ENCODE measurements around the gene RASSF1.
"Not testable (repeated sequence)": the region's sequence is repeated elsewhere in the genome, so short reads cannot be mapped to it uniquely, and the experiment has no call there.

RASSF1 gene

DNA sequence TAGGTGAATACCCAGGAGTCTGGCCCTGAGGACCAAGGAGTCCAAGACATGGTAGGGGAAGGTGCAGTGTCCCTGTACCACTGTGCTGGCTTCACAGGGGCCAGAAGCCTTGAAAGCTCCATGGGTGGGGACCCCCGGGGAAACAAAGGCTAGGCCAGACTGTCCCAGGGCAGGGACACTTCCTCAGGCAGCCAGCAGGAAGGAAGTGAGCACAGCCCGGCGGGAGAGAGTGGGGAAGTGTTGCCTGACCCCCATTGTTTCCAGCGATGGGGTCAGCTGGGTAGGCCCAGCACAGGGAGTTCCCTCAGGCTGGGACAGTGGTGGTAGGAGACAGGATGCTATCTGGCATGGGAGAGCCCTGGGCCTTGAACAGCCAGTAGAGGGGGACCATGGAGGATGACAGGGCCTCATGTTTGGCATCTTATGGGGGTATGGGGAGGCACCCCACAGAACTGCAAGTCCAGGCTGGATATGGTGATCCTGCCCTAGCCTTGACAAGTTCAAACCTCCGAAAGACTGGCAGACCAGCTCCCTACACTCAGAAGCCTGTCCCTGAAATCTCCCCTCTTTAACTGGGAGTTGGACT is 16.9 kb downstream of the RASSF1 start:
- no peak for DNase-seq (ENCODE audit: low spot score)

DNA sequence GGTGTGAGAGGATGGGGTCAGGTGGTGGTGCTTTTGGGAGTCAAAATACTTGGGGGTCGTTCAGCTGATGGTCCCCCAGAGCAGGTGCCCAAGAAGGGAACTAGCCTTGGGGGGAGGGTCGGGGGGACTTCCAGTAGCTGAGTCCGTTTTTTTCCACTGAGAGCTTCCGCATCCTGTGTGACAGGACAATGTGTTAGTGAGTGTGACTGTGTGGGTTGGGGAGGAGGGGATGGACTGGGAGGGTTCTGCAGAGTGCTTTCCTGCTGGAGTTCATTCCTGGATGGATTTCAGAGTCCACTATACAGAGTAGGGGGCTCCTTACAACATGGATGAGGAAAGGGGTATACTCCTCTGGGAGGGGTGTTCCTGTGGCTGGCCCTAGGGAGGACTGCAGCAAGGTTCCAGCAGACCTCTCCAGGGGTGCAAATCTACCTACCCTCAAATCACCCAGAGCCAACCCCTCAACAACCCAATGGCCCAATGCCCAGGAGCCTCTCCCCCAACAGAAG is 17.5 kb downstream of the RASSF1 start:
- DNase-seq (ENCODE audit: low spot score) = no peak

DNA sequence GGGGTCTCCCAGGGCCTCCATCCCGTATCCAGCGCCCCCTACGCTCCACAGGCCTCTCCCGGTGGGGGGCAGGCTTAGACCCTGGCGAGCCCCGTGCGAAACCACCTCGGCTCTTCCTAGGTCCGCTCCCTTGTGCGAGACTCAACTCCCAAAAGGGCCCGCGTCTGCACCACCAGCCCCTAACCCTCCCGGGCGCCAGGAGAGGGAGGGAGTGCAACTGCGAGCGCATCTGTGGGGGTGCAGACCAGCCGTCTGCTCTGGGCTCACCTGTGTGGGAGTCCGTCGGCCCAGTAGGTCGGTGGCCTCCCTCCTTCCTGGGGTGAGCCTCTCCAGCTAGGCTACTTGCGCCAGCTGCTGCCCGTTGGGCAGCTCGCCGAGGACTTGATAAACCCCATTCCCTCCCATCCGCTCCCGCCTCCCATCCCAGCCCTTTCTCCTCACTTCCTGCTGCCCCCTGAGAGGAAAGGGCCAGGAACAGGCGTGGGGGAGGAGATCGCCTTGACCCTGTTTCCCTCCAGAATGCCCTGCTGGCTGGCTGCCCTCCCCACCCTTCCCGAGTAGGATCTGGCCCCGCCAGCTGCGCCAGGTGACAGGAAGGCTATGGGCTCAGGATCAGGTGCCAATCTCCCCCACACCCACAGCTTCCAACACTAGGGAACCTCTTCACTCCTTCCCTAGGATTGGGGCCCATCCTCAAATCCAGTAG is 18.1 kb downstream of the RASSF1 start, which contains the start of gene HYAL2:
HYAL2 (minus strand) TSS at position 360 of the 706 bp plus-strand sequence. CDS start 2,256 bp downstream, outside the sequence.
- no peak for DNase-seq (ENCODE audit: low spot score)

DNA sequence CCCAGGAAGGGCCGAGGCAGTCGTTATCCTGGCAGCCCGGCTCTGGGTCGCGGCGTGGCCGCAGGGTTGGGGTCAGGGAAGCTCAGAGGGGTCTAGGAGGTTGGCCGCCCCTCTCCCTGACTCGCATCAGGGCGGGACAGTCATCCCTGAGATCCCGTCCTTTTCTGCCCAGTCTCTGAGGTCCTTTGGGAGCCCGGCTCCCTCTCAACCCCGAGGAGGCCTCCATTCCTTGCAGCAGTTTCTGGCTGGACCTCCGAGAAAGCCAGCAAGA is 18.6 kb downstream of the RASSF1 start:
- no peak for DNase-seq (ENCODE audit: low spot score)

GRCh38 chr3:50321336-50322114 is 19.1 kb downstream of the RASSF1 start:
- peak; percentile 87 for DNase-seq (ENCODE audit: low spot score)

DNA sequence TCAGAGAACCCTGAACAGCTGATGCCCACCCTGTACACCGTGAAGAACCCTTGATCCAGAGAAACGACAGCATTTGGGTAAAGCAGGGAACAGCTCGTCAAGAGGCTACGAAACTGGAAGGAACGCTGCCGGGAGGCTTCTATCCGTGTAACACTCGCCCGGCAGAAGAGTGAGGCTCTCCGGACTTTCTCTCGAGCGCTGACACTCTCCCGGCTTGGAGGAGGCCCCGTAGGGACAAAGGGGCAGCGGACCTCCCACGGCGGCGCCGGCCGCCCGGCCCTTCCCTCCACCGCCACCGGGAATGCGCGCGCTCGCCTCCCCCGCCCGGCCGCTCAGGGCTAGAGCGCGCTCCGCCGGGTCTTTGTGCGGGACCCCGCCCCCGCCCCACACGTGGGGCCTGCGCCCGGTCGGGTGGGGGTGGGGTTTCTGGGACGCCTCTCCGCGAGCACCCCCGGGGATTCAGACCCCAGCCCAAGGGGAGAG is 19.7 kb downstream of the RASSF1 start:
- DNase-seq (ENCODE audit: low spot score) = peak; percentile 92

DNA sequence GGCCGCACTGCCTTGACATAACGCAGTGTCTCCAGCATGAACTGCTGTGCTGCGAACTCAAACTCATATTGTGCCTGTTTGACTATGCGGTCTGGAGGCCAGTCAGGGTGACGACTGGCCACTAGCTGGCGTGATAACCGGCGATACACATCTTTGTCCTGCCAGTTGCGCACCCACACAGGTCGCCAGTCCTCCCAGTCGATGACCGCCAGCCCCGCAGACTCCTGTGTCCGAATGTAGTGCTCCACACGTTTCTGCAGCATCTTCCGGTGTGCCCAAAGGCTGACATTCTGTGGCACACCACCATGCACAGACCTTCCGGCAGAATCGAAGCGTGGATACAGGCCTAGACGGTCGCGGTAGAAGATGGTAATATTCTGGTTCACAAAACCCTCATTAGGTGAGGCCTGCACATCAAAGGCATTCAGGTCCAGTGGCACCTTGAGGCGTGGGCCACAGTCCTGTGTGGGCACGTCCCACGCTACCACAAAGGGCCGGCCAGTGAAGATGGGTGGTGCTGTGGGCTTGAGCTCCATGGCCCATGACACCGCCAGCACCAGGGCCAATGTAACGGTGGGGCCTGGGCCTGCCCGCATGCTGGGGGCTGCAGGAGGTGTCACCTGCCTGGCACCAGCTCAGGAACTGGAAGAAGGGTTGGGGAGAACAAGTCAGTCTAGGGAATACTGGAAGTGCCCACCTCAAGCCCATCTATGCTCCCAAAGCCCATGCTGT is 20.6 kb downstream of the RASSF1 start:
- DNase-seq (ENCODE audit: low spot score) = no peak

- no peak for DNase-seq (ENCODE audit: low spot score)
These were observed 21.3 kb downstream of the RASSF1 start for GRCh38 chr3:50319181-50319893.

DNA sequence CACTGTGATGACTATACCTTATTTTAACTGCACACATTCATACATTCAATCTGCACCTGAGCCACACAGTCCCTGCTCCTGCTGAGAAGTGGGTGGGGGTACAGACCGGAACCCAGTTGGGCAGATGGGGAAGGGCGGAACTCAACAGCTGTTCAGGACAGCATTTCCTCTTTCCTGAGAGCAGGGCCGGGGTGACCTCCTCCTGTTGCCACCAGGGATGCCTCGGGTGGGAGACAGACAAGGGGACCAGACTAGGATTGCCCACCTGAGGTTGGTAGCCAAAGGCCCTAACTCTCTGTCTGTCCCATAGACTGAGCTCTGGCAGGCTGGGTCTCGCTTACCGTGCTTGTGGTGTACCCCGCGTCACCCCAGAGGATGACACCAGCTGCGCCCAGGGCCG is 22.0 kb downstream of the RASSF1 start:
- no peak for DNase-seq (ENCODE audit: low spot score)

DNA sequence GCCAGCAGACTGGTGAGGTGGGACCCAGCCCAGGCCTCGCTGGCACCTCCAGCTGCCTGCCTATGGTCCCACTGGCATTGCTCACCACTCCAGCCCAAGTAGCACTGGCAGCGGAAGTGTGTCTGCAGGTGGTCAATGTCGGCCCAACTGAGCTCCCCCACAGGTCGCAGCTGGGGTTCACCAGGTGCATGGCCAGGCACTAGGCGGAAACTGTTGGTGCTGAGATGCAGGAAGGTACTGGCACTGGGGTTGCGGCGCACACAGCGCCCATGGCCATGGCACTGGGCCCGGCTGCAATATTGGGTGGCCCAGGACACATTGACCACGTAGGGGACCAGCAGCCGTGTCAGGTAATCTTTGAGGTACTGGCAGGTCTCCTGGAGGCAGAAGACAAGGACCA is 22.5 kb downstream of the RASSF1 start:
- no peak for DNase-seq (ENCODE audit: low spot score)

GRCh38 chr3:50317300-50317699 is 23.3 kb downstream of the RASSF1 start:
- peak; percentile 17 for DNase-seq (ENCODE audit: low spot score)

GRCh38 chr3:50316657-50317242 is 23.9 kb downstream of the RASSF1 start:
- DNase-seq (ENCODE audit: low spot score) = peak; percentile 54

DNA sequence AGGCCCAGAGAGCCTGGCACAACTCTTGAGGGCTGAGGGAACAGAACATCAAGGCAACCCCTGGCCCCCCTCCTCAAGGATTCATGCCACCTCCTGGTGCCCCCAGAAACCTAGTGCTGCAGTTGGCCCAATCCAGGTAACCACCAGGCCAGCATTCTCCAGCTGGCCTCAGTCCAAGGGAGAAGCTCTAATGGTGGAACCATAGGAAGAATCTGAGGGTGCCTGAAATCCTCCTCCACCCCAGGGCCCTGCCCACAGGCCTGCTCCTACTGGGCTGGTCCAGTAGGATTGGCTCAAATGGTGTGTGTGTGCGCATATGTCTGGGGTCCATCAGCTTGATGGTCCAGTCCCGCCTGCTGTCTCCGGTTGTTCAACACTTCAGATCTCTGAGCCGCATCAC is 25.8 kb downstream of the RASSF1 start:
- no peak for DNase-seq (ENCODE audit: low spot score)

DNA sequence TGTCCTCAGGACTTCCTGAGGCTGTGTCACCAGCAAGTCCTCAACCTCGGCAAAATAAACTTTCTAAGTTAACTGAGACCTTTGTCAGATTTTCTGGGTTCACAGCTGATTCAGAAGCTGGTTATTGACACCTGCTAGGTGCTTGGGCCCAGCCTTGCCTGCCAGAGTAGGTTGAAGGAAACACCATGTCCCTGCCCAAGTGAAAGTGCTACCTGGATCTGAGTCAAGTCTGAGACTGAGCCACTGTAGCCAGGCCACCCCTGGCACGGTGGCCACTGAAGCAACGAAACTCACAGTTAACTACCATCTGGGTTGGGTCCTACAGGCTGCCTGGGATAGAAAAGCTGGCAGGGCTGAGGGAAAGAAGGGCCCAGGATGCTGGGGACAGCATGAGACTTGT is 26.3 kb downstream of the RASSF1 start:
- no peak for DNase-seq (ENCODE audit: low spot score)

GRCh38 chr3:50312041-50312440 is 28.6 kb downstream of the RASSF1 start:
- DNase-seq (ENCODE audit: low spot score) = not testable (repeated sequence)

- DNase-seq (ENCODE audit: low spot score) = no peak
These were observed 36.0 kb downstream of the RASSF1 start for GRCh38 chr3:50304601-50305000.

GRCh38 chr3:50303013-50303815 is 37.4 kb downstream of the RASSF1 start, which contains the start of gene HYAL1:
Gene HYAL1 (minus strand): TSS chr3:50303574. CDS start chr3:50302956, 618 bp downstream.
- peak; percentile 87 for DNase-seq (ENCODE audit: low spot score)

- DNase-seq (ENCODE audit: low spot score) = no peak
These were observed 38.3 kb downstream of the RASSF1 start for GRCh38 chr3:50302095-50303012.

- DNase-seq (ENCODE audit: low spot score) = no peak
These were observed 39.9 kb downstream of the RASSF1 start for GRCh38 chr3:50300681-50301254.
